ENCODE measurements around the gene VASP. TPM values are rescaled to one million over a fixed set of nuclear protein-coding genes. Genes with fewer than 3 reads are reported as not detected.
"Not testable (repeated sequence)": the region's sequence is repeated elsewhere in the genome, so short reads cannot be mapped to it uniquely, and the experiment has no call there.

VASP gene
- total RNA-seq, 4 donors from 2014 or later: 39.2 to 82.9 (median 52.7) TPM

DNA sequence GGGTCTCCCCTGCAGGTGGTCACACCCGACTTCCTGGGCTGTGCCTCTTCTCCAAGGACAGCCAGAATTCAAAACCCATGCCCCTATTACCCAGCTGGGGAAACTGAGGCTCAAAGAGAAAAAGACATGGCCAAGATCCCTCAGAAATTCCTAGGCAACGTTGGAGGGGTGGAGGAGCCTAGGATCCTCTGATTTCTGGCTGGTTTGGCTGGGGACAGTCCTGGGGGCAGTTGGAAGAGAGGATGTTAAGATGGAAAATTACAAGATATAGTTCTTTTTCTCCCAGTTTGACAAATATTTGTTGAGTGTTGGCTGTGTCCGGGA lies 2.4 kb downstream of the VASP start:
- no peaks in the 10 kb centered on the region for H3K36me3 ChIP-seq
- H3K4me1 ChIP-seq: peaks cover 28 to 84% (median 41%) of the 10 kb centered on the region in 3 donors
- peak overlapping the region; percentile 88 to 100 (median 95) for H3K4me3 ChIP-seq
- DNase-seq: no peak
- intact Hi-C loops (cut with DNase I): no loop called here
- 20 to 28% methylated on average over 2 to 3 of the region's 3 CpGs for WGBS, 2 donors
- no peak for TF ChIP-seq POLR2A (IDR thresholded peaks at IDR 0.05)
- TF ChIP-seq, protein P1, sequence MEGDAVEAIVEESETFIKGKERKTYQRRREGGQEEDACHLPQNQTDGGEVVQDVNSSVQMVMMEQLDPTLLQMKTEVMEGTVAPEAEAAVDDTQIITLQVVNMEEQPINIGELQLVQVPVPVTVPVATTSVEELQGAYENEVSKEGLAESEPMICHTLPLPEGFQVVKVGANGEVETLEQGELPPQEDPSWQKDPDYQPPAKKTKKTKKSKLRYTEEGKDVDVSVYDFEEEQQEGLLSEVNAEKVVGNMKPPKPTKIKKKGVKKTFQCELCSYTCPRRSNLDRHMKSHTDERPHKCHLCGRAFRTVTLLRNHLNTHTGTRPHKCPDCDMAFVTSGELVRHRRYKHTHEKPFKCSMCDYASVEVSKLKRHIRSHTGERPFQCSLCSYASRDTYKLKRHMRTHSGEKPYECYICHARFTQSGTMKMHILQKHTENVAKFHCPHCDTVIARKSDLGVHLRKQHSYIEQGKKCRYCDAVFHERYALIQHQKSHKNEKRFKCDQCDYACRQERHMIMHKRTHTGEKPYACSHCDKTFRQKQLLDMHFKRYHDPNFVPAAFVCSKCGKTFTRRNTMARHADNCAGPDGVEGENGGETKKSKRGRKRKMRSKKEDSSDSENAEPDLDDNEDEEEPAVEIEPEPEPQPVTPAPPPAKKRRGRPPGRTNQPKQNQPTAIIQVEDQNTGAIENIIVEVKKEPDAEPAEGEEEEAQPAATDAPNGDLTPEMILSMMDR (IDR thresholded peaks at IDR 0.05): no peak
- peak overlapping the region; percentile 94 to 98 (median 96) for H3K27ac ChIP-seq
- H3K27me3 ChIP-seq: no peaks in the 10 kb centered on the region
- H3K9me3 ChIP-seq: no peaks in the 10 kb centered on the region

DNA sequence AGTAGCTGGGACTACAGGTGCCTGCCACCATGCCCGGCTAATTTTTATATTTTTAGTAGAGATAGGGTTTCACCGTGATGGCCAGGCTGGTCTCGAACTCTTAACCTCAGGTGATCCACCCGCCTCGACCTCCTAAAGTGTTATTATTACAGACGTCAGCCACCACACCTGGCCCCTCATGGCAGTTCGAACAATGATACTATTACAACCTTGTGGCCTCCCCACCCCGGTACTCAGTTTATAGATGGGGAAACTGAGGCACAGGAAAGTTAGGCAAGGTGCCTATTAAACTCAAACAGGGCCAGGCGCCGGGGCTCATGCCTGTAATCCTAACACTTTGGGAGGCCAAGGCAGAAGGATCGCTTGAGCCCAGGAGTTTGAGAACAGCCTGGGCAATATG lies 3.1 kb downstream of the VASP start:
- intact Hi-C loops (cut with DNase I); H3K27me3 ChIP-seq; H3K9me3 ChIP-seq; H3K36me3 ChIP-seq; DNase-seq: not testable (repeated sequence)
- WGBS, 2 donors: 74 to 82% methylated on average over 6 to 11 of the region's 11 CpGs
- H3K4me1 ChIP-seq: peaks cover 34 to 84% (median 48%) of the 10 kb centered on the region in 3 donors
- peak overlapping the region; percentile 16 to 97 (median 94) for H3K27ac ChIP-seq
- H3K4me3 ChIP-seq: peak overlapping the region in 2 of 4 donors; percentile 91 to 100

DNA sequence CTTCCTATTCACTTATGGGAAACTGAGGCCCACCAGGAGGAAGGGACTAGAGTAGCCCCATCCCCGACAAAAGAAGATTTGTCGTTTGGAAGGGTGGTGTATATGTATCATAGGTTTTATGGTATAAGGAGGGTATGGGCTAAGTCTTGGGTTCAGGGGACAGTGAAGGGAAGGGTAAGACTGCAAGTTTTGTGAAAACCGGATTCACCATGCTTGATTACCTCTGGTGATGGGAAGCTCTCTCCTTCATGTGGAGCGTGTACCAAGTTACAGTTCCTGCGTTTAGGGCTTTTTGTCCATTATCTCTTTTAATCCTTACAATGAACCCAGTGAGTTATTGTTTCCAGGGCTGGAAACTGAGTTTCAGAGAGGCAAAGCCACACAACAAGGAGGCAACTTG lies 3.8 kb downstream of the VASP start:
- Histone ChIP-seq H3K27me3 (no peaks in the 10 kb centered on the region), H3K4me3 (no peak overlapping the region), H3K4me1 (peaks cover 39 to 84% (median 47%) of the 10 kb centered on the region in 3 donors), H3K27ac (peak overlapping the region in 1 of 4 donors; percentile 22), H3K36me3 (peaks cover 0 to 8% (median 0%) of the 10 kb centered on the region in 3 donors), H3K9me3 (no peaks in the 10 kb centered on the region)
- intact Hi-C loops (cut with DNase I): no loop called here
- TF ChIP-seq, protein P1 (IDR thresholded peaks at IDR 0.05): no peak
- TF ChIP-seq POLR2A (IDR thresholded peaks at IDR 0.05): no peak
- WGBS, 2 donors: 84 to 90% methylated on average over 5 of the region's 5 CpGs
- DNase-seq: no peak

DNA sequence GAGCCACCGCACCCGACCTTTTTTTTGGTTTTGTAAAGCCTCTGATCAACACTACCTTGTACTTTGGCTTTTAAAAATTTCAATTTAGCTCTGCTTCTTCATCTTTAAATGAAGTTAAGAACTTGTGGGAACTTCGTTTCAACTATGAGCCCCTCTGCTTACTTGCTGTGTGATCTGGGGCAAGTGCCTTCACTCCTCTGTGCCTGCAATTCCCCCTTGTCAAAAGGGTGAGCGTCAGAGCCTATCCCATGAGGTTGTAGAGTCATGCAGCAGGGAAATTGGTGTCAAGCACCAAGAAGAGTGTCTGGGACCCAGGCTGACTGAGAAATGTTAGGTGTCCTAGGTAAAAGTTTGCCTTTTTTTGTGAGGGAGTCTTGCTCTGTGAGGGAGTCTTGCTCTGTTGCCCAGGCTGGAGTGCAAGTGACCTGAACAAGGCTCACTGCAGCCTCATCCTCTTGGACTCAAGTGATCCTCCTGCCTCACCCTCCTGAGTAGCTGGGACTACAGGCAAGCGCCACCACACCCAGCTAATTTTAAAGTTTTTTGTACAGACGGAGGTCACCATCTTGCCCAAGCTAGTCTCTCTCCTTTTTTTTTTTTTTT lies 5.7 kb downstream of the VASP start:
- intact Hi-C loops (cut with DNase I): no loop called here
- H3K36me3 ChIP-seq: peaks cover 0 to 24% (median 5%) of the 10 kb centered on the region in 3 donors
- peaks cover 39 to 85% (median 45%) of the 10 kb centered on the region in 3 donors for H3K4me1 ChIP-seq
- no peak for DNase-seq
- 73 to 84% methylated on average over 5 to 6 of the region's 6 CpGs for WGBS, 2 donors
- no peaks in the 10 kb centered on the region for H3K27me3 ChIP-seq
- H3K27ac ChIP-seq: peak overlapping the region in 1 of 4 donors; percentile 11
- no peak for TF ChIP-seq POLR2A (IDR thresholded peaks at IDR 0.05)
- TF ChIP-seq, protein P1 (IDR thresholded peaks at IDR 0.05): no peak
- no peaks in the 10 kb centered on the region for H3K9me3 ChIP-seq
- H3K4me3 ChIP-seq: no peak overlapping the region

DNA sequence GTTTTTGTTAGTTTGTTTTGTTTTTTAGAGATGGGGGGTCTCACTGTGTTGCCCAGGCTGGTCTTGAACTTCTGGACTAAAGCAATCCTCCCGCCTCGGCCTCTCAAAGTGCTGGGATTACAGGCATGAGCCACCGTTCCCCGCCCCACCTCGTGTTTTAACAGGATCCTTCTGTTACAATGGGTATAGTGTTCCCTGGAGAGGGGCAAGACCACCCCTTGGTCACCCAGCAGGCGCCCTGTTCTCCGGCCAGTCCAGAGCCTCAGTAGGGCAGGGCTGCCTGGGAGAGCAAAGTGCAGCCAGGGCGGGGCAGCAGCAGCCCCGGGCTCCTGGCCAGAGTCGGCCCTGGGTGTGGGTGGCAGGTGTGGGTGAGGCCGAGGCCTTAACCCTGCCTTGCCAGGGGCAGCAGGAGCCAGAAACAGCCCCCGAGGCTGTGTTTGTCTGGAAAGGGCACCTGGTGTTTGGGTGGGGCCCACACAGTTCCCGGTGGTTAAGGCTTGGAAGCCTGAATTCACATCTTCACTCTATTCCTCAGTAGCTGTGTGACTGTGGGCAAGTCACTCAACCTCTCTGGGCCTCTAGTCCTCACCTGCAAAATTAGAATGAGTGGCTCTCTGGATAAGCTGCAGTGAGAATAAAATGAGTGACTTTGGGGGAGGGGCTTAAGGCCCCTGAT lies 7.2 kb downstream of the VASP start:
- Histone ChIP-seq H3K9me3 (no peaks in the 10 kb centered on the region), H3K4me1 (peaks cover 31 to 70% (median 43%) of the 10 kb centered on the region in 3 donors), H3K4me3 (peak overlapping the region in 1 of 4 donors; percentile 22), H3K27me3 (no peaks in the 10 kb centered on the region), H3K36me3 (peaks cover 0 to 39% (median 18%) of the 10 kb centered on the region in 3 donors), H3K27ac (peak overlapping the region; percentile 43 to 82 (median 62))
- TF ChIP-seq, protein P1 (IDR thresholded peaks at IDR 0.05): no peak
- no peak for TF ChIP-seq POLR2A (IDR thresholded peaks at IDR 0.05)
- intact Hi-C loops (cut with DNase I): no loop called here
- DNase-seq: no peak
- 0 to 50% methylated on average over 4 to 6 of the region's 13 CpGs for WGBS, 2 donors

Measured in esophagus squamous epithelium (tissue), 5 donors.